ENCODE results near the gene PPP1R17. TPM values are rescaled to one million over a fixed set of nuclear protein-coding genes. Genes with fewer than 3 reads are reported as not detected.

PPP1R17 gene
- total RNA-seq, result not detected

- no peak for TF ChIP-seq CTCF (IDR thresholded peaks at IDR 0.05; ENCODE audit: low read depth)
Observed at GRCh38 chr7:31687024-31687748, at the start of gene PPP1R17. Gene PPP1R17 (plus strand): TSS chr7:31687215. CDS start chr7:31692442, 5,227 bp downstream.

GRCh38 chr7:31640381-31640780 is 46.6 kb upstream of the PPP1R17 start:
- no peak for TF ChIP-seq CTCF (IDR thresholded peaks at IDR 0.05; ENCODE audit: low read depth)

- no peak for TF ChIP-seq CTCF (IDR thresholded peaks at IDR 0.05; ENCODE audit: low read depth)
Observed at GRCh38 chr7:31642681-31643115, 44.3 kb upstream of the PPP1R17 start.

- TF ChIP-seq CTCF (IDR thresholded peaks at IDR 0.05; ENCODE audit: low read depth), result no peak
Observed at GRCh38 chr7:31646942-31647341, 40.1 kb upstream of the PPP1R17 start.

- TF ChIP-seq CTCF (IDR thresholded peaks at IDR 0.05; ENCODE audit: low read depth), result no peak
Observed at GRCh38 chr7:31647511-31647910, 39.5 kb upstream of the PPP1R17 start.

- TF ChIP-seq CTCF (IDR thresholded peaks at IDR 0.05; ENCODE audit: low read depth), result no peak
Observed at GRCh38 chr7:31648288-31648687, 38.7 kb upstream of the PPP1R17 start.

GRCh38 chr7:31648880-31649279 is 38.1 kb upstream of the PPP1R17 start:
- no peak for TF ChIP-seq CTCF (IDR thresholded peaks at IDR 0.05; ENCODE audit: low read depth)
